ENCODE results near the gene MAF.

The MAF gene

DNA sequence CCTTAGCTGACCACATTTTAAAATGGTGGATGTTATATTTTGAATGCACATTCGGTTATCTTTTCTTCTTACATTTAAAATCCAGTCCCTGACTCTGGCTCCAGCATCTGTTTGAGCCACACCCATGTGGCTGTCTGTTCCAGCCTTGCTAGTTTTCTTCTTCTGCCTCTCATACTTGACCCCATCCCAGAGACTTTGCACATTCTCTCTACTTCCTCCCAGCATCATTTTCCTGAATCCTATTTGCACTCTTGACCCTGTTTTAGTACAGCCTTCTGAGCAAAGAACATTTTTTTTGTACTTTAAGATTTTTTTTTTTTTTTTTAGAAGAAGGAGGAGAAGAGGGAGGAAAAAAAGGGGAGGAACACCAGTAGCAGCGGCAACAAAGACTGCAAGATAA lies 23.3 kb upstream of the MAF start:
- no peak for DNase-seq (ENCODE audit: low read depth)
- no peak overlapping the region for H3K4me3 ChIP-seq (ENCODE audit: low read depth, low read length)
- TF ChIP-seq MYC (IDR thresholded peaks at IDR 0.05; ENCODE audit: low read depth, low read length) (no peak), POLR2A (IDR thresholded peaks at IDR 0.05; ENCODE audit: extremely low read depth, insufficient read length) (no peak)
- TF ChIP-seq, protein P1, sequence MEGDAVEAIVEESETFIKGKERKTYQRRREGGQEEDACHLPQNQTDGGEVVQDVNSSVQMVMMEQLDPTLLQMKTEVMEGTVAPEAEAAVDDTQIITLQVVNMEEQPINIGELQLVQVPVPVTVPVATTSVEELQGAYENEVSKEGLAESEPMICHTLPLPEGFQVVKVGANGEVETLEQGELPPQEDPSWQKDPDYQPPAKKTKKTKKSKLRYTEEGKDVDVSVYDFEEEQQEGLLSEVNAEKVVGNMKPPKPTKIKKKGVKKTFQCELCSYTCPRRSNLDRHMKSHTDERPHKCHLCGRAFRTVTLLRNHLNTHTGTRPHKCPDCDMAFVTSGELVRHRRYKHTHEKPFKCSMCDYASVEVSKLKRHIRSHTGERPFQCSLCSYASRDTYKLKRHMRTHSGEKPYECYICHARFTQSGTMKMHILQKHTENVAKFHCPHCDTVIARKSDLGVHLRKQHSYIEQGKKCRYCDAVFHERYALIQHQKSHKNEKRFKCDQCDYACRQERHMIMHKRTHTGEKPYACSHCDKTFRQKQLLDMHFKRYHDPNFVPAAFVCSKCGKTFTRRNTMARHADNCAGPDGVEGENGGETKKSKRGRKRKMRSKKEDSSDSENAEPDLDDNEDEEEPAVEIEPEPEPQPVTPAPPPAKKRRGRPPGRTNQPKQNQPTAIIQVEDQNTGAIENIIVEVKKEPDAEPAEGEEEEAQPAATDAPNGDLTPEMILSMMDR (IDR thresholded peaks at IDR 0.05; ENCODE audit: low read depth, low read length), result no peak
- TF ChIP-seq, protein P2, sequence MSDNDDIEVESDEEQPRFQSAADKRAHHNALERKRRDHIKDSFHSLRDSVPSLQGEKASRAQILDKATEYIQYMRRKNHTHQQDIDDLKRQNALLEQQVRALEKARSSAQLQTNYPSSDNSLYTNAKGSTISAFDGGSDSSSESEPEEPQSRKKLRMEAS (IDR thresholded peaks at IDR 0.05; ENCODE audit: low read depth, low read length), result no peak

DNA sequence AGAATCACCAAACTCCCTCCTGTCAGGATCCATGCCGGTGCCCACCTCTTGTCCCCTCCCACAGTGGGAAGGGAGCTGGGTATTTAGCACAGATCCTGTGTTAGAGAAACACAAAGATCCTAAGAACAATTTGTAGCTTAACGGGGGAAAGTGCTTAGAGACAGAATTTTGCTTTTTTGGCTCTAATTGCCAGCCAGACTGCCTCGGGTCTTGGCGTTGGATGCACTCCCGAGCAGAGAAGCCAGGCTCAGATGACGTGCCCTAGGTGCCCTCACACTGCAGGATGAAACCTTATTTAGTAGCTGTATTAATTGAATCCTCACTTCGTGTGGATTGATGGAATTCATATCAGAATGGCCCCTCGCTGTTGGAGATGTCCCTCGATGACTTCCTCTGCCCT lies 22.5 kb upstream of the MAF start:
- H3K4me3 ChIP-seq (ENCODE audit: low read depth, low read length), result no peak overlapping the region
- no peak for DNase-seq (ENCODE audit: low read depth)
- TF ChIP-seq, protein P1 (IDR thresholded peaks at IDR 0.05; ENCODE audit: low read depth, low read length), result no peak
- TF ChIP-seq MYC (IDR thresholded peaks at IDR 0.05; ENCODE audit: low read depth, low read length) (no peak), POLR2A (IDR thresholded peaks at IDR 0.05; ENCODE audit: extremely low read depth, insufficient read length) (no peak)
- TF ChIP-seq, protein P2 (IDR thresholded peaks at IDR 0.05; ENCODE audit: low read depth, low read length), result no peak

DNA sequence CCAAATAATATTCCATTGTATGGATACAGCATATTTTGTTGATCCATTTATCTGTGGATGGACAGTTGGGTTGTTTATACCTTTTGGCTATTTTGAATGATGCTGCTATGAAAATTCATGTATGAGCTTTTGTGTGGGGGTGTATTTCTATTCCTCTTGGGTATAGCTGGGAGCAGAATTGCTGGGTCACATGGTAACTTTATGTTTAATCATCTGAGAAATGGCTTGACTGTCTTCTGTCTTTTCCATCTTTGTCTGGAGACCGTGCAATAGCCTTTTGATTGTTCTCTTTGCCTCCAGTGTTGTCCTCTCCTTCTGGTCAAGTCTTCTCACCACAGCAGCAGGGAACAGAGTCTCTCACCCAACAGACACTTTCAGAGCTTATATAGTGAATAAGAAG lies 20.5 kb upstream of the MAF start:
- no peak overlapping the region for H3K4me3 ChIP-seq (ENCODE audit: low read depth, low read length)
- DNase-seq (ENCODE audit: low read depth), result no peak
- TF ChIP-seq POLR2A (IDR thresholded peaks at IDR 0.05; ENCODE audit: extremely low read depth, insufficient read length) (no peak), MYC (IDR thresholded peaks at IDR 0.05; ENCODE audit: low read depth, low read length) (no peak)
- TF ChIP-seq, protein P1 (IDR thresholded peaks at IDR 0.05; ENCODE audit: low read depth, low read length), result no peak
- TF ChIP-seq, protein P2 (IDR thresholded peaks at IDR 0.05; ENCODE audit: low read depth, low read length), result no peak

DNA sequence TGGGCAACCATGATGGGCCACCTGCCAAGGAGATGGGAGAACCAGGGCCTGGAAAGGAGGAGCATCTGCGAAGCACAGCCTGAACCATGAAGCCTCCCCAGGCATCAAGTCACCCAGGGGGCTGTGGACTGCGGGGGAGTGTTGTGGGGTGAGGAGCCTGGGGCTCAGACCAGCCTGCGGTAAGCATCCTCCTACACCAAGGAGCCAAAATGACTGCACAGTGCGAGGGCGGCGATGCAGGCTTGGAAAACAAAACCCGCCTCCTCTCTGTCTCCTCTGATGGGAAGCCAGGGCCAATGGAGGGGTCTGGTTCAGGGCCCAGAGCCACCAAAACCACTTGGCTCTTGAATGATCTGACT lies 18.1 kb upstream of the MAF start:
- TF ChIP-seq, protein P2 (IDR thresholded peaks at IDR 0.05; ENCODE audit: low read depth, low read length), result no peak
- DNase-seq (ENCODE audit: low read depth), result peak; percentile 22
- no peak overlapping the region for H3K4me3 ChIP-seq (ENCODE audit: low read depth, low read length)

DNA sequence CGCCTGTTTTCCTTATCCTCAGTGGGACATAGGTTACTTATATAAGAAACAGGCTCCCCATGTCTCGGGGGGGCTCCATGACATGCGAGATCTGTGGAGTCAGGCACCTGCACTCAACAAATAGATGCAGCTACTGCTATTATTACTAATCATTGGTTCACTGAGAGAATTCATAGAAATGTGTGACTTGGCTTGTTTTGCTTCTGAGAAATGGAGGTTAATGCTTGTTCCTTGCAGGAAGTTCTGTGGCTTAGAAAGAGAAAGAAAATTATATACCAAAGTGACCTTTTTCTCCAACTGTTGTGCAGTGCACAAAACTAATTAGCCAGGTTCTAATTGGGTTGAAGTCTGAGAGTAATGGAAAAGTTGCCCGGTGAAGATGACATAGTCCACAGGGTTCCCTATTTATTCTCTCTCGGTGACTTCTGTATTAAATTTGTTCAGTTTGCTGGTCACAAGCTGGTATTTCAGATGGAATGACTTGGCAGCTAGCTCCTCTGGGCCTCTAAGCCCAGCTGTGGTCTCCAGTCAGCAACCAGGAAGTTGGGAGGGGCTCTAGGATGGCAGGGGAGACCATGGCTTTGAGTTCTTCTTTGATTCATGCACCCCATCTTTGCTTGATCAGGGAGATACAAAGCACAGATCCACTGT lies 17.6 kb upstream of the MAF start:
- no peak overlapping the region for H3K4me3 ChIP-seq (ENCODE audit: low read depth, low read length)
- no peak for DNase-seq (ENCODE audit: low read depth)
- TF ChIP-seq, protein P1 (IDR thresholded peaks at IDR 0.05; ENCODE audit: low read depth, low read length), result no peak
- TF ChIP-seq, protein P2 (IDR thresholded peaks at IDR 0.05; ENCODE audit: low read depth, low read length), result no peak

DNA sequence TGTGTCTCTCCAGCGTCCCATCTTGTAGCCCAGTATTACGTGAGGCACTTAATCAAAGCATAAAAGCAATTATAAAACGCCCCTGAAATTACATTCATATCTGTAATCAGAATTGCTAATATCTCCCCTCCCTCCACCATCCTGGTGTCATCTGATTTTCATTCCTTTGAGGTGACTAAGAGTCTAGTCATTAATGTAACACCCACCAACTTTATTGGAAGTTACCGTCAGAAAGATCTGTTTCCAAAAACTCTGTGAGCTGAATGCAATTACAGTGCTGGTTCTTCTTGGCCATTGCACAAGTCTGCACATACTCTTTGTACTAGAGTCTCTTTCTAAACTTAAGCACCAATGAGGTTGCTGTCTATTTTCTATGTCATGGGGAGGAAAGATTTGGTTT lies 12.5 kb upstream of the MAF start:
- TF ChIP-seq POLR2A (IDR thresholded peaks at IDR 0.05; ENCODE audit: extremely low read depth, insufficient read length) (no peak), MYC (IDR thresholded peaks at IDR 0.05; ENCODE audit: low read depth, low read length) (no peak)
- TF ChIP-seq, protein P1 (IDR thresholded peaks at IDR 0.05; ENCODE audit: low read depth, low read length), result no peak
- TF ChIP-seq, protein P2 (IDR thresholded peaks at IDR 0.05; ENCODE audit: low read depth, low read length), result no peak
- no peak for DNase-seq (ENCODE audit: low read depth)

More for the DNA sequence above, 12.5 kb upstream of the MAF start:
- no peak overlapping the region for H3K4me3 ChIP-seq (ENCODE audit: low read depth, low read length)
